RCC 7860 (cell line): ENCODE results near the gene NHLRC2.
"Not testable (repeated sequence)": the region's sequence is repeated elsewhere in the genome, so short reads cannot be mapped to it uniquely, and the experiment has no call there.

ENCODE experiments used
- DNase-seq: peaks from one replicate; pipeline ENCODE4 v3.0.0-alpha.2; 2015; ENCODE audit warnings: low spot score
- FAIRE-seq: peaks from 2 replicates; lab custom pipeline; 2012; peaks lifted over from hg19 to GRCh38; lab: Jason Lieb, UNC

NHLRC2 gene

GRCh38 chr10:113932854-113933253 lies 78.4 kb downstream of the NHLRC2 start:
- DNase-seq (no peak), FAIRE-seq (no peak)

GRCh38 chr10:113933894-113934532 lies 79.6 kb downstream of the NHLRC2 start:
- FAIRE-seq = no peak
- DNase-seq = no peak

DNA sequence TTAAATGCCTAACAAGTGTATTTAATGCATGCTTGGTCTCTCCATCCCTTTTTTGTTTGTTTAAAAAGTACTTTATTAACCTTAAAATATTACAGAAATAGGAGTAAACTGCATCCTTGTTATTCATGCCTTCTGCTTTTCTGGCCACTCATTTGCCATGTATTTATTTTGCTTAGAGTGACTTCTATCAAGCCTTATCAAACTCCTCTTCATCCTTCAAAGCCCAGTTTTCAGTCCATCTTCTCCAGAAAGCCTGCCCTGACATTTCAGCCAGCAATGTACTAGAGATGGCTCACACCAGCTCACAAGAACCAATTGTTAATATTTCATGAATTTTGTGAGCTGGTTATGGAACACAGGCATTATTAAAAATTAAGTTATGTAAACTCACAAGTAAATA lies 82.8 kb downstream of the NHLRC2 start:
- FAIRE-seq (no peak), DNase-seq (no peak)

DNA sequence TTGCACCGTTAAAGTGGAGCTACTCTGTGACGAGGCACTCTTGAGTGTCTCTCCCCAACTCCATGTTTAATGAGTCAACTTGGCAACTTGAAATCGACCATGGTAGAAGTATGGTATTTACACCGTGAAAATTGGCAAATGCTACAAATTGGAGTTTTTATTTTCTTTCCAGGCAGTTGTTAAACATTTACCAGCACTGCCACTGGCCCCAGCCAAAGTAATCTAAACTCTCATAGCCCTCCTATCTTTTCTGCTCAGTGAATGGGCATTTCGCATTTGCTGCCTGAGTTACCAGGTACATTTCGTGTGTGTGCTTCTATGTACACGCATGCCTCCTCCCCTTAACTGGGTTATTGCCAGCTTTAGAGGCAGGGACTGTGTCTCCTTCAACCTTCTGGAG lies 83.3 kb downstream of the NHLRC2 start:
- DNase-seq = no peak
- FAIRE-seq = no peak

DNA sequence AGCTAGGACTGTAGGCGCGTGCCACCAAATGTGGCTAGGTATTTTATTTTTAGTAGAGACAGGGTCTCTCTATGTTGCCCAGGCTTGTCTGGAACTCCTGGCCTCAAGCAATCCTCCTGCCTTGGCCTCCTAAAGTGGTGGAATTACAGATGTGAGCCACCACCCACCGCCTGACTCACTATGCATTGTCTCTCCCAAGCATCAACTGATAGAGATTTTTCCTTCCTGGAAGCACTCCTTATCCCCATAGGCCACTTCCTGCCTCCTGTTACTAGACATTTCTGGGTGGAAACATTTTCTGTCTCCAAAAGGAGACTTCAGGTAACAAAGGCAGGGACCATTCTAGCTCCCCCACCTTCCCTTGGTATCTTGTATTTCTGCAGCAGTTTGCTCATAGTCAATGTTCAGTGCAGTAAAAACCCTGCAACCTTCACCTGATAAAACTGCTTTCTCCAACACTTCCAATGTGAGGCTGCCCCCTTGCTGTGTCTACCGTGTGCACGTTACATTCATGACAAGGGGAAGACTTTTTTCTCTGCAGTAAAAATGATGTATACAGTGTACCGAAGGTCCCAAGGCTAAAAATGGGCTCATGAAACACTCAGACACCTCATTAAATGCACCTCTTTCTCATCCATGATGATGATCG lies 84.9 kb downstream of the NHLRC2 start:
- FAIRE-seq = no peak
- no peak for DNase-seq

- DNase-seq (no peak), FAIRE-seq (no peak)
Observed at GRCh38 chr10:113941140-113941539, 86.7 kb downstream of the NHLRC2 start.

DNA sequence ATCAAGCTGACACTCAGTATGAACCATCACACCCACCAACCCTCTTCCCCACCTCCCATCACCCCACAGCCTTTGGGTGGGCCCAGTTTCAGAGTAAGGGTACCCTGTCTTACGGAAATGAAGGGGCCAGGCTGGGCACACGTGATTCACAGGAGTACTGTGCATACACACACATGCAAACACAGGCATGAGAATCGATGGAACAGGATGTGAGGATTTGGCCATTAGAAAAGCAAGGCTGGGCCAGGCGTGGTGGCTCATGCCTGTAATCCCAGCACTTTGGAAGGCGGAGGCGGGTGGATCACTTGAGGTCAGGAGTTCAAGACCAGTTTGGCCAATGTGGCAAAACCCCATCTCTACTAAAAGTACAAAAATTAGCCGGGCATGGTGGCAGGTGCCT lies 88.7 kb downstream of the NHLRC2 start:
- not testable (repeated sequence) for DNase-seq, FAIRE-seq

GRCh38 chr10:113945075-113945686 lies 90.7 kb downstream of the NHLRC2 start:
- DNase-seq = peak; percentile 47

GRCh38 chr10:113945687-113946085 lies 91.2 kb downstream of the NHLRC2 start:
- FAIRE-seq (no peak), DNase-seq (no peak)

More at GRCh38 chr10:113945075-113945686, 90.7 kb downstream of the NHLRC2 start:
- FAIRE-seq = no peak

DNA sequence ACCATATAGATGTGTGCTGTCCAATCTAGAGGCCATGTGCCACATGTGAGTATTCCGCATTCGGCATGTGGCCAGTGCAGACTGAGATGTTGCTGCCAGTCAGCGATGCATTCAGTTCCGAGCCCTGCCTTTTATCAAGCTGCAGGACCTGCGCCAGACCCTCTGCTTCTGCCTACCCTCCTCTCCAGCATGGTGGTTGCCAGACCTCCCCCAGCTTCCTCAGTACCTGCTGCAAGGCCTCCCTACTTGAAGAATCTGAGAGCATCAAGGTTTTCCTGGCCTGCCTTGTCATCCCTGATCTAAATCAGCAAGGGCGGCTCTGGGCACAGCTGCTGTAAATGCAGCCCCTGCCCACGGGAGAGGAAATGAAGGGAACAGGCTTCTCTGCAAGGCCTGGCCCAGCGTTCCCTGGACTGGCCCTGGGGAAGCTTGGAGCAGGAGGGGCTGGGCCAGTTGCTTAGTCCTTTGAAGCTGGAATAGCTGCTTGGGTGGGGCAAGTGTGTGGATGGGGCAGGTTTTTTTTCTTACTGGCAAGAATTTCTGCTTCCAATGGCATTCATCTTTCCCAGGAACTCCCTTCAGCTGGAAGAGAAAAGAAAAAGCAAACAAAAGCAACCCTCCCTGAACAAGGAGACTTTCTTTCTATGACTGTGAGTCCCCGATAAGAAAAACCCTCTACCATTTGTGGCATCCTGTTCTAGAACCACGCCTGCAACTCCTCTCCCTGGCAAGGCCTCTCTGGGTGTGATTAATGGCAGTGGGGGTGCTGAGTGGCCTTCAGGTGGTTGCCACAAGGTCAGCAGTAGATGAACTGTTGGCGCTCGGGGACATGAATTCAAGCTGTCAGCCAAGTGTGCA lies 93.0 kb downstream of the NHLRC2 start:
- no peak for FAIRE-seq
- DNase-seq = no peak

GRCh38 chr10:113948048-113948447 lies 93.6 kb downstream of the NHLRC2 start:
- no peak for FAIRE-seq

GRCh38 chr10:113950268-113950667 lies 95.8 kb downstream of the NHLRC2 start:
- no peak for DNase-seq
- no peak for FAIRE-seq

More at GRCh38 chr10:113948048-113948447, 93.6 kb downstream of the NHLRC2 start:
- no peak for DNase-seq

DNA sequence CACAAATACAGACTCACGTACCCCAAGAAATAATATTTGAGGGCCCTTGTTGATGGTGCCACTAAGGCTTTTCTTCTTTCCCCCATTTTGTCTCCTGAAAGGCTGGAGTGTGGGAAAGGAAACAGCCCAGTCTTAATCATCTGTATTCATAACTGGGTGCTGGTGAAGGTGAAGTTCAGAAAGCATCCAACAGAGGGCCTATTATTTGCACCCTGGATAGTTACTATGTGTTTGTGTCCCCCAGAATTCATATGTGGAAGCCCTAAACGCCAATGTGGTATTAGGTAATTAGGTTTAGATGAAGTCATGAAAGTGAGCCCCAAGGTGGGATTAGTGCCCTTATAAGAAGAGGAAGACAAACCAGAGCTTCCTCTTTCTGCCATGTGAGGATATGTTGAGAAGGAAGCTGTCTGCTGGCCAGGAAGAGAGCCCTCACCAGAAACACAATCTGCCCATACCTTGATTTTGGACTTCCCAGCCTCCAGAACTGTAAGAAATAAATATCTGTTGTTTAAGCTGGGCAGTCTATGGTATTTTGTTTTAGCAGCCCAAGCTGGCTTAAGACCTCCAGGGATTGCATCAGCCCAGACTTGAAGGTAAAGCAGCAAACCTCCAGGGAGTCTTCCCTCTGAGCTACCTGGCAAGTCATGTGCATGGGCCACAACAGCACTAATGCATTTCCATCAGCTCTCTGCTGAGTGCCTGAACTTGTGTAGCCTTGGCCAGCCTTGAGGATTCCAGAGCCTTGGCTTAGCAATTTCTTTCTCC lies 99.2 kb downstream of the NHLRC2 start:
- FAIRE-seq (no peak), DNase-seq (no peak)

GRCh38 chr10:113954409-113954808 lies 99.9 kb downstream of the NHLRC2 start:
- no peak for FAIRE-seq

DNA sequence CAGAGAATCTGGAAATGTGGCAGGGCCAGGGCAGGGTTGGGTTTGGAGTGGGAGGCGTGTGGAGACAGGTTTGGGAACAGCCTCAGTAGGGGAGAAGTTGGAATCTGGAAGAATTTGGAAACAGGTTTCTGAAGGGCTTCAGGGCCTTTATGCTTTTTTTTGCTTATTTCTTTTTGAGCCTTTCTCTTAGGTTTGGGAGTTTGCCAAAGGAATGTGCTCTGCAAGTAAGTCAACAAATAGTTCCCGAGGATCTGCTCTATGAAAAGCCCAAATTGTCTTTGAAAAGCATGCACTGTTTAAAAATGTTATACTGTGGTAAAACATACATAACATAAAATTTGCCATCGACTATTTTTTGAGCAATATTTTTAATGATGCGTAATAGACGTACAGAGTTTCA lies 102.6 kb downstream of the NHLRC2 start:
- no peak for FAIRE-seq
- no peak for DNase-seq

More at GRCh38 chr10:113954409-113954808, 99.9 kb downstream of the NHLRC2 start:
- no peak for DNase-seq

- FAIRE-seq (peak; percentile 84), DNase-seq (peak; percentile 94)
Observed at GRCh38 chr10:113958631-113959382, 104.3 kb downstream of the NHLRC2 start.

- FAIRE-seq = no peak
- peak; percentile 22 for DNase-seq
Observed at GRCh38 chr10:113959383-113959760, 104.9 kb downstream of the NHLRC2 start.

DNA sequence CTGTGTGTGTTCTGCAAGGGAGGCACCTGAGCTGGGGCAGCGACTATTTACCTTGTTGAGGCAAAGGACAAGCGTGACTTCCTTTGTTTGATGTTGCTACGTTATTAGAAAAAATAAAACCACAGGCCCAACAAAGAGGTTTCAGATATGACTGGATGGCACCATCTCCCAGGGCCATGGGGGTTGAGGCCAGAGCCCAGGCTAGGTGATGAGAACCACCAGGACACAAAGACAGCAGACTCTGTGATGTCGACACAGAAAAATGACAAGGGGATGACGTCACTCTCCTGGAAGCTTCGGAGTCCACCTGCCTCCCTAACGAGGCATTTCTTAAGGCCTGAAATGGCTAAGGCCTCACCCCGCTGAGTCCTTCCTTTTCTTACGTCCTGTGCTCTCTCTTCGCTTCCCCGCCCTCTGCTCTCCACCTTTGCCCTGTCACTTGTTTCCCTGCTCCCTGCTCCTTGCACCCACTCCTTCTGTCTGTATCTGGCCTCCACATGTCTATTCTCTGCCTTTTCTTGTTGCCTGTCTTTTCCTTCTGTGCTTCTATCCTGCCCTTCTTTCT lies 106.2 kb downstream of the NHLRC2 start:
- FAIRE-seq (no peak), DNase-seq (peak; percentile 34)
